ENCODE data around the gene IQGAP3. TPM values are rescaled to one million over a fixed set of nuclear protein-coding genes. Genes with fewer than 3 reads are reported as not detected.

The IQGAP3 gene
- 13.4 and 25.3 TPM in 2 replicates for total RNA-seq

GRCh38 chr1:156571919-156572662, at the start of gene IQGAP3:
Gene IQGAP3 (minus strand): TSS chr1:156572565. CDS start chr1:156572529, 36 bp downstream.

GRCh38 chr1:156618853-156619581, 46.7 kb upstream of the IQGAP3 start, which contains the start of gene HAPLN2:
Gene HAPLN2 (plus strand): TSS chr1:156619415. CDS start chr1:156623491, 4,076 bp downstream.

GRCh38 chr1:156601122-156601830, 28.9 kb upstream of the IQGAP3 start, which contains the start of gene GPATCH4:
Gene GPATCH4 (minus strand): TSS chr1:156601479.

GRCh38 chr1:156591432-156592157, 19.2 kb upstream of the IQGAP3 start, which contains the start of gene NAXE:
Gene NAXE (plus strand): TSS chr1:156591776. CDS start chr1:156591805, 29 bp downstream.

GRCh38 chr1:156579472-156579871, 7.1 kb upstream of the IQGAP3 start, which contains the start of gene TTC24:
Gene TTC24 (plus strand): TSS chr1:156579723. CDS start chr1:156581365, 1,642 bp downstream.

GRCh38 chr1:156500543-156500792, 71.9 kb downstream of the IQGAP3 start, which contains the start of gene MEF2D:
Gene MEF2D (minus strand): TSS chr1:156500775. CDS start chr1:156483292, 17,483 bp downstream.

Other genes starting within 250 kb of the IQGAP3 start
- gene CCT3, start 234.3 kb downstream of the IQGAP3 start, total RNA-seq: 392 and 473 TPM in 2 replicates
- gene TSACC, start 234.0 kb downstream of the IQGAP3 start, total RNA-seq: 0.86 TPM in 1 of 2 replicates, not detected in the other
- gene RHBG, start 203.4 kb downstream of the IQGAP3 start, total RNA-seq: not detected in 2 replicates
- 18.4 and 19.6 TPM in 2 replicates for gene MEF2D, start 71.8 kb downstream of the IQGAP3 start, total RNA-seq
- gene TTC24, start 7.2 kb upstream of the IQGAP3 start, total RNA-seq: not detected in 2 replicates
- 125 and 129 TPM in 2 replicates for gene NAXE, start 19.2 kb upstream of the IQGAP3 start, total RNA-seq
- gene GPATCH4, start 28.9 kb upstream of the IQGAP3 start, total RNA-seq: 14.5 and 18.7 TPM in 2 replicates
- not detected in 2 replicates for gene HAPLN2, start 46.9 kb upstream of the IQGAP3 start, total RNA-seq
- 0.08 TPM in 1 of 2 replicates, not detected in the other for gene BCAN, start 69.6 kb upstream of the IQGAP3 start, total RNA-seq
- gene NES, start 104.8 kb upstream of the IQGAP3 start, total RNA-seq: 0.31 and 0.57 TPM in 2 replicates
- gene CRABP2, start 133.0 kb upstream of the IQGAP3 start, total RNA-seq: 7.6 and 15.5 TPM in 2 replicates
- 8.8 and 18.8 TPM in 2 replicates for gene METTL25B, start 155.9 kb upstream of the IQGAP3 start, total RNA-seq
- gene ISG20L2, start 156.2 kb upstream of the IQGAP3 start, total RNA-seq: 19.6 and 23.6 TPM in 2 replicates
- 65.7 and 92.9 TPM in 2 replicates for gene MRPL24, start 168.5 kb upstream of the IQGAP3 start, total RNA-seq
- 354 and 403 TPM in 2 replicates for gene HDGF, start 179.1 kb upstream of the IQGAP3 start, total RNA-seq
- gene PRCC, start 195.0 kb upstream of the IQGAP3 start, total RNA-seq: 39.3 and 43.1 TPM in 2 replicates
- 10.5 and 12.8 TPM in 2 replicates for gene SH2D2A, start 244.3 kb upstream of the IQGAP3 start, total RNA-seq